ENCODE results near the gene GOLGA3.
"Not testable (repeated sequence)": the region's sequence is repeated elsewhere in the genome, so short reads cannot be mapped to it uniquely, and the experiment has no call there.

The GOLGA3 gene

GRCh38 chr12:132840536-132840935 is 11.9 kb upstream of the GOLGA3 start:
- TF ChIP-seq, protein P1, sequence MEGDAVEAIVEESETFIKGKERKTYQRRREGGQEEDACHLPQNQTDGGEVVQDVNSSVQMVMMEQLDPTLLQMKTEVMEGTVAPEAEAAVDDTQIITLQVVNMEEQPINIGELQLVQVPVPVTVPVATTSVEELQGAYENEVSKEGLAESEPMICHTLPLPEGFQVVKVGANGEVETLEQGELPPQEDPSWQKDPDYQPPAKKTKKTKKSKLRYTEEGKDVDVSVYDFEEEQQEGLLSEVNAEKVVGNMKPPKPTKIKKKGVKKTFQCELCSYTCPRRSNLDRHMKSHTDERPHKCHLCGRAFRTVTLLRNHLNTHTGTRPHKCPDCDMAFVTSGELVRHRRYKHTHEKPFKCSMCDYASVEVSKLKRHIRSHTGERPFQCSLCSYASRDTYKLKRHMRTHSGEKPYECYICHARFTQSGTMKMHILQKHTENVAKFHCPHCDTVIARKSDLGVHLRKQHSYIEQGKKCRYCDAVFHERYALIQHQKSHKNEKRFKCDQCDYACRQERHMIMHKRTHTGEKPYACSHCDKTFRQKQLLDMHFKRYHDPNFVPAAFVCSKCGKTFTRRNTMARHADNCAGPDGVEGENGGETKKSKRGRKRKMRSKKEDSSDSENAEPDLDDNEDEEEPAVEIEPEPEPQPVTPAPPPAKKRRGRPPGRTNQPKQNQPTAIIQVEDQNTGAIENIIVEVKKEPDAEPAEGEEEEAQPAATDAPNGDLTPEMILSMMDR (IDR thresholded peaks at IDR 0.05; ENCODE audit: low read depth, low read length): no peak
- no peak for DNase-seq (ENCODE audit: extremely low read depth, low read depth)

- no peak for DNase-seq (ENCODE audit: extremely low read depth, low read depth)
- TF ChIP-seq, protein P1 (IDR thresholded peaks at IDR 0.05; ENCODE audit: low read depth, low read length): no peak
Observed at GRCh38 chr12:132839558-132840235, 11.0 kb upstream of the GOLGA3 start.

DNA sequence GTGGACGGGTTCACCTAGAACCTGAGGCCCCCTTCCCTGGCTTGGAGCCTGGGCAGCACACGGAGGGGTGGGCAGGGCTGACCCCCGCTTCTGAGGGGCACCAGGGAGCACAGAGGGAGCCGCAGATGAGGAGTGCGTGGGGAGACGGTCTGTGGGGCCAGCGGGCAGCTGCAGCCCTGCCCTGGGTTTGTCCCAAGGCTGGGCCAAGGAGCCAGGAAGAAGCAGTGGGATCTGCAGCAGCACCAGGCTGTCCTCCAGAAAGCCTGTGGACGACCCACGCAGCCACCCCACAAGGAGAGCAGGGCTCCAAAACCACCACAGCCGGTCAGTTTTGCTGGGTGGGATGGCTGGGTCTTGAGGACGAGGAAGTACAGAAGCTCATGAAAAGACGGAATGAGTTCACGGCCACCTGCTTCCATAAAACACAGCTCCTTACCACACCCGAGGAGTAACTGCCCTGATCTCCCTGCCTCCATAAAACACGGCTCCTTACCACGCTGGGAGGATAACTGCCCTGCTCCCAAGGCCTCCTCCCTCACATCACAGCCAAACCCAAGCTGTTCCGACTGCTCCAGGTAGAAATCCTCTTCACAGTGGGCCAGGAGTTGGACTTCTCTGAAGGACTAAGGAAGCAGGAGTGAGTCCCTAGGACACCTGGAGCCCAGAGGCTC is 9.9 kb upstream of the GOLGA3 start:
- DNase-seq (ENCODE audit: extremely low read depth, low read depth): no peak
- TF ChIP-seq, protein P1 (IDR thresholded peaks at IDR 0.05; ENCODE audit: low read depth, low read length): no peak

- DNase-seq (ENCODE audit: extremely low read depth, low read depth): no peak
- TF ChIP-seq, protein P1 (IDR thresholded peaks at IDR 0.05; ENCODE audit: low read depth, low read length): no peak
Observed at GRCh38 chr12:132837693-132838409, 9.2 kb upstream of the GOLGA3 start.

DNA sequence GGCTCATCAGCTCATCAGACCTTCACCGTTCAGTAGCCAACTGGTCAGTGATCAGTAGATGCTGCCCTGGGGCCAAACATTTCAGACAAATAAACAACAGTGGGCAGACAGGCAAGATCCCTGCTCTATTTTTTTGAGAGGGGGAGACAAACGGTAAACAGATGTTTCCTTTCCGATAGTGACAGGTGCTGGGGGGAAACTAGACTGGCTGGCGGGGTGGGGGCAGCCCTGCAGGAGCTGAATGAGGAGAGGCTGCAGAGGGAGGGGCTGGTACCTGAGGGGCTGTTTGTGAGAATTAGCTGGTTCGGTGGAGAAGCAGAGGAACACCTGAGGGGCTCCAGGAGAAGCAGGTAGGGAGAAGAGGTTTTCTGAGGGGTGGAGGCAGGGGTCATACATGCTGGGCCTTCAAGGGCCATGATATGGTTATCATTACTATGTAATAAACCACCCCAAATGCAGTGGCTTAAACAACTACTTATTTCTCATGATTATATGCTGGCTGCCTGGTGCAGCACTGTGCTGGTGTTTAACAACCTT is 8.2 kb upstream of the GOLGA3 start:
- TF ChIP-seq, protein P1 (IDR thresholded peaks at IDR 0.05; ENCODE audit: low read depth, low read length): no peak
- no peak for DNase-seq (ENCODE audit: extremely low read depth, low read depth)

- DNase-seq (ENCODE audit: extremely low read depth, low read depth): not testable (repeated sequence)
Observed at GRCh38 chr12:132836230-132836629, 7.6 kb upstream of the GOLGA3 start.

DNA sequence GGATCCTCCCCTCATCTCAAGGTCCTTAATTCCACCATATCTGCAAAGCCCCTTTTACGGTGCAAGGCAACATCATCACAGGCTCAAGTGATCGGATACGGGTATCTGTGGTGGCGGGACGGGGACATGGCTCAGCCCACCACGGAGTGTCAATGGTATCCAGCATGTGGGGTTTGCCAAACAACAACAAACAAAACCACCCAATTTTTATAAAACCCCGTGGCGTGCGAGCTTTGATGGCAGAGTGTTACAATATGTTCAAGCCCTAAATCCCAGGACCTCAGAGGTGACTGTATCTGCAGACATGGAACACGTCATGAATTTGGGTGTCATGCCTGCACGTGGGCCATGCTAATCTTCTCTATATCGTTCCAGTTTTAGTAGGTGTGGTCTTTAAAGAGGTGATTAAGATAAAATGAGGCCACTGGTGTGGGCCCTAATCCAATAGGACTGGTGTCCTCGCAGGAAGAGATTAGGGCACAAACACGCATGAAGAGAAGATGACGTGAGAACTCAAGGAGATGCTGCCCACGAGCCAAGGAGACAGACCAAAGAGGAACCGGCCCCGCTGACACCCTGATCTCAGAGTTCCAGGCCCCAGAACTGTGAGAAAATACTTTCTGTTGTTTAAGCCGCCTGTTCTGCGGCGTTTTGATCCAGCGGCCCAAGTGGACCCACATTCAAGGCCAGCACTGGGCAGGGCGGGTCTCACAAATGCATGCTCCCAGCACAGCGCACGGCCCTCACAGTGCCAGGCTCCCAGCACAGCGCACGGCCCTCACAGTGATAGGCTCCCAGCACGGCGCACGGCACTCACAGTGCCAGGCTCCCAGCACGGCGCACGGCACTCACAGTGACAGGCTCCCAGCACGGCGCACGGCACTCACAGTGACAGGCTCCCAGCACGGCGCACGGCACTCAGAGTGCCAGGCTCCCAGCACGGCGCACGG is 6.7 kb upstream of the GOLGA3 start:
- TF ChIP-seq, protein P1 (IDR thresholded peaks at IDR 0.05; ENCODE audit: low read depth, low read length): no peak
- DNase-seq (ENCODE audit: extremely low read depth, low read depth): no peak
